ENCODE measurements around the gene ANGPTL1. TPM values are rescaled to one million over a fixed set of nuclear protein-coding genes. Genes with fewer than 3 reads are reported as not detected.
A peak's percentile ranks its signal among the peaks of the same experiment; 100 is the strongest.

Gene ANGPTL1
- total and polyA plus RNA-seq, 2 of the 13 experiments (the other 11 are each of a cell fraction or from before 2014, with no cell fraction given) = 2.9 to 9.3 TPM

DNA sequence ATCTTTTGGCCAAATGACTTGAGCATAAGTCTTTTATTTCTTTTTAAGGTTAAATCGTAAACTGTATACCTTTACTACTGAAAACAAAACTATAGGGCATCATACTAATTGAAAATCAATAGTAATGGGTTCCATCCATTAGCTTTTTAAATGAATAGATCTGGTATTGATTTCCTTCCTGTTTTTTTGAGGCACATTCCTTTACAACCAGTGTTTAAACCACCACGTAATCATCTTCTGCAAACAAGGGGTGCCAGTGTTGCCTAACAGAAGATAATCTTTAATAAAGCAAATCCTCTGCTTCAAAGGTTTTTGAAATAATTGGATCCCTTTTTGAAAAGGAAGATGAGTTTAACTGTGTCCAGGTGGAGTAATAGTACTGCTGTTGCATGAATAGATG, 48.7 kb upstream of the ANGPTL1 start (continued):
- TF ChIP-seq, protein P1, sequence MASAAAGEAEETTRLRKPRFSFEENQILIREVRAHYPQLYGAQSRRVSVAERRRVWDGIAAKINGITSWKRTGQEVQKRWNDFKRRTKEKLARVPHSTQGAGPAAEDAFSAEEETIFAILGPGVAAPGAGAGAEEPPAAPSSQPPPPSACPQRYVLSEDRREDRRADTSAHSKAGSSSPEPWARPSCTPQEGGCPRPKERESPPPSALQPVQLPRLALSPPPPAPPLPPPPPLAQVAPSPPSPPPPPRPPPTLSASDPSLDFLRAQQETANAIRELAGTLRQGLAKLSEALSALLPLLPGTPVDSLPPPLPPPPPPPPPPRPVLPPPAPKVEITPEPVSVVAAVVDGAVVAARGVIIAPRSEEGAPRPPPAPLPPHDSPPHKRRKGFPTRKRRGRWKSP (CRISPR knock-in tag; IDR thresholded peaks at IDR 0.05) = no peak
- TF ChIP-seq PHF8 (CRISPR knock-in tag; IDR thresholded peaks at IDR 0.05) = no peak
- no peak for TF ChIP-seq SP5 (CRISPR knock-in tag; IDR thresholded peaks at IDR 0.05; ENCODE audit: borderline replicate concordance, low read depth)
- no peak for TF ChIP-seq JARID2 (CRISPR knock-in tag; IDR thresholded peaks at IDR 0.05; ENCODE audit: insufficient replicate concordance)
- peak; percentile 44; the same call in 1 of the 2 replicates for TF ChIP-seq ZMYM4 (CRISPR knock-in tag; IDR thresholded peaks at IDR 0.05)
- TF ChIP-seq SMAD1 (CRISPR knock-in tag; IDR thresholded peaks at IDR 0.05; ENCODE audit: borderline replicate concordance, low read depth) = no peak
- TF ChIP-seq SNAI1 (CRISPR knock-in tag; IDR thresholded peaks at IDR 0.05; ENCODE audit: borderline replicate concordance) = no peak
- TF ChIP-seq E2F1 (CRISPR knock-in tag; IDR thresholded peaks at IDR 0.05) = no peak
- peak; percentile 74 for TF ChIP-seq NR2F6 (IDR thresholded peaks at IDR 0.05)
- peak; percentile 28; the same call in 1 of the 2 replicates for TF ChIP-seq NR2F6 (CRISPR knock-in tag; IDR thresholded peaks at IDR 0.05)
- no peak for TF ChIP-seq ZNF878 (CRISPR knock-in tag; IDR thresholded peaks at IDR 0.05)
- TF ChIP-seq HNRNPLL (IDR thresholded peaks at IDR 0.05; ENCODE audit: low read depth, low read length, poor library complexity, severe bottlenecking) = no peak
- TF ChIP-seq SIN3B (IDR thresholded peaks at IDR 0.05; ENCODE audit: low read length) = no peak
- TF ChIP-seq ZBTB2 (CRISPR knock-in tag; IDR thresholded peaks at IDR 0.05; ENCODE audit: low read depth) = no peak
- no peak for TF ChIP-seq ZNF382 (CRISPR knock-in tag; IDR thresholded peaks at IDR 0.05; ENCODE audit: borderline replicate concordance)
- TF ChIP-seq ZNF790 (CRISPR knock-in tag; IDR thresholded peaks at IDR 0.05; ENCODE audit: borderline replicate concordance) = no peak
- peak; percentile 86 for TF ChIP-seq PAXIP1 (CRISPR knock-in tag; conservative IDR thresholded peaks at IDR 0.05)
- TF ChIP-seq JUN (CRISPR knock-in tag; IDR thresholded peaks at IDR 0.05) = no peak
- TF ChIP-seq ZNF598 (CRISPR knock-in tag; IDR thresholded peaks at IDR 0.05; ENCODE audit: borderline replicate concordance) = no peak
- no peak for TF ChIP-seq BRCA1 (CRISPR knock-in tag; IDR thresholded peaks at IDR 0.05)
- no peak for TF ChIP-seq ESRRA (CRISPR knock-in tag; IDR thresholded peaks at IDR 0.05; ENCODE audit: low read depth)
- TF ChIP-seq, protein P2, sequence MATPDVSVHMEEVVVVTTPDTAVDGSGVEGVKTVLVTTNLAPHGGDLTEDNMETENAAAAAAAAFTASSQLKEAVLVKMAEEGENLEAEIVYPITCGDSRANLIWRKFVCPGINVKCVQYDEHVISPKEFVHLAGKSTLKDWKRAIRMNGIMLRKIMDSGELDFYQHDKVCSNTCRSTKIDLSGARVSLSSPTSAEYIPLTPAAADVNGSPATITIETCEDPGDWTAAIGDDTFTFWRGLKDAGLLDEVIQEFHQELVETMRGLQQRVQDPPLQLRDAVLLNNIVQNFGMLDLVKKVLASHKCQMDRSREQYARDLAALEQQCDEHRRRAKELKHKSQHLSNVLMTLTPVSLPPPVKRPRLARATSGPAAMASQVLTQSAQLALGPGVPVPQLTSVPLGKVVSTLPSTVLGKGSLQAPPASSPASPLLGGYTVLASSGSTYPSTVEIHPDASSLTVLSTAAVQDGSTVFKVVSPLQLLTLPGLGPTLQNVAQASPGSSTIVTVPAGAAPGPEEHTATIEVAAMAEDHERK (CRISPR knock-in tag; IDR thresholded peaks at IDR 0.05; ENCODE audit: low read depth) = no peak
- no peak for TF ChIP-seq ZNF160 (CRISPR knock-in tag; IDR thresholded peaks at IDR 0.05)
- TF ChIP-seq ZSCAN25 (CRISPR knock-in tag; IDR thresholded peaks at IDR 0.05) = no peak
